CD4-positive, alpha-beta T cell (primary cell): ENCODE results near the gene CDK6. TPM values are rescaled to one million over a fixed set of nuclear protein-coding genes. Genes with fewer than 3 reads are reported as not detected.
A peak's percentile ranks its signal among the peaks of the same experiment; 100 is the strongest.

Experiments
- ATAC-seq: fragments of 200-7000 bp; cut with Tn5 transposase; one replicate; pipeline ENCODE4 v1.10.0; 2022; ENCODE audit warnings: mild to moderate bottlenecking; ENCODE audit not compliant: poor library complexity
- CTCF ChIA-PET: fragments of 350-600 bp; sonication (Branson Sonifier 250); formaldehyde crosslinking; loops from one replicate; lab custom pipeline; 2021; ENCODE audit warnings: antibody characterized with exemption, inconsistent platforms; lab: Charles Lee
- POLR2A ChIA-PET: fragments of 350-600 bp; sonication (Branson Sonifier 250); formaldehyde crosslinking; loops from one replicate; lab custom pipeline; 2021; ENCODE audit warnings: antibody characterized with exemption, inconsistent platforms; lab: Charles Lee
- DNase-seq, 14 experiments: peaks; one replicate each; pipeline ENCODE4 v3.0.0-alpha.2; 2013 to 2020; ENCODE audit warnings: mixed read lengths in 2 of 14
- H3K27ac ChIP-seq, 2 donors: one replicate each; pipeline versions ENCODE4 v1.5.1 to v1.7.0; 2013; ENCODE audit warnings: low read length in 2 of 2, low read depth in 1 of 2, mild to moderate bottlenecking in 1 of 2
- H3K27me3 ChIP-seq, 2 experiments: 1 replicate in 1 of 2; 2 replicates in 1 of 2; pipeline versions ENCODE4 v1.6.1 to v1.7.0; 2013; ENCODE audit warnings: low read length in 2 of 2, control low read depth in 1 of 2, mild to moderate bottlenecking in 1 of 2, moderate library complexity in 1 of 2; ENCODE audit not compliant: insufficient read depth in 2 of 2, control insufficient read depth in 1 of 2
- H3K36me3 ChIP-seq: one replicate; pipeline ENCODE4 v1.6.1; 2013; ENCODE audit warnings: low read length, control low read depth; ENCODE audit not compliant: insufficient read depth
- H3K4me1 ChIP-seq: one replicate; pipeline ENCODE4 v1.6.1; 2013; ENCODE audit warnings: low read length, control low read depth; ENCODE audit not compliant: insufficient read depth
- H3K4me3 ChIP-seq: one replicate; pipeline ENCODE4 v1.5.1; 2013; ENCODE audit warnings: mild to moderate bottlenecking, low read length, moderate library complexity
- H3K9me3 ChIP-seq, 2 experiments: 1 replicate in 1 of 2; 2 replicates in 1 of 2; pipeline versions ENCODE4 v1.6.1 to v1.7.0; 2013; ENCODE audit warnings: low read length in 2 of 2, mild to moderate bottlenecking in 2 of 2, control low read depth in 1 of 2, moderate library complexity in 1 of 2; ENCODE audit not compliant: control insufficient read depth in 1 of 2, insufficient read depth in 1 of 2
- H3K27ac Mint-ChIP-seq: one replicate; pipeline ENCODE4 v1.8.0; 2020; ENCODE audit warnings: mixed read lengths
- H3K27me3 Mint-ChIP-seq: one replicate; pipeline ENCODE4 v1.8.0; 2021; ENCODE audit warnings: mixed read lengths
- H3K36me3 Mint-ChIP-seq: one replicate; pipeline ENCODE4 v1.8.0; 2021; ENCODE audit warnings: low read depth, mixed read lengths
- H3K4me1 Mint-ChIP-seq: one replicate; pipeline ENCODE4 v1.8.0; 2021; ENCODE audit warnings: low read depth, mixed read lengths
- H3K4me3 Mint-ChIP-seq: one replicate; pipeline ENCODE4 v1.8.0; 2020; ENCODE audit warnings: mild to moderate bottlenecking, mixed read lengths
- H3K9me3 Mint-ChIP-seq: one replicate; pipeline ENCODE4 v1.8.0; 2020; ENCODE audit warnings: mixed read lengths
- intact Hi-C, 2 experiments: fragments of 100-400 bp; cut with DNase I in 1 of 2; cut with micrococcal nuclease in 1 of 2; formaldehyde crosslinking; loops; one replicate each; pipeline versions ENCODE4 v1.15.1 to v1.9.0; 2023 to 2025; cut with DNase I, micrococcal nuclease
- total RNA-seq, 174 experiments: library from RNA in 2 of 174; stranded (reverse) in 2 of 174; gene quantifications; one replicate each; pipeline ENCODE4 v1.2.3 and lab custom pipeline; 2021 to 2026
- TF ChIP-seq, protein P1 (sequence below): fragments of 200-600 bp; IDR thresholded peaks from one replicate; pipeline ENCODE4 v1.8.0; 2022; ENCODE audit warnings: antibody characterized with exemption, mild to moderate bottlenecking

The CDK6 gene
- total RNA-seq, 2 experiments from 2014 or later: 13.0 to 13.7 TPM

DNA sequence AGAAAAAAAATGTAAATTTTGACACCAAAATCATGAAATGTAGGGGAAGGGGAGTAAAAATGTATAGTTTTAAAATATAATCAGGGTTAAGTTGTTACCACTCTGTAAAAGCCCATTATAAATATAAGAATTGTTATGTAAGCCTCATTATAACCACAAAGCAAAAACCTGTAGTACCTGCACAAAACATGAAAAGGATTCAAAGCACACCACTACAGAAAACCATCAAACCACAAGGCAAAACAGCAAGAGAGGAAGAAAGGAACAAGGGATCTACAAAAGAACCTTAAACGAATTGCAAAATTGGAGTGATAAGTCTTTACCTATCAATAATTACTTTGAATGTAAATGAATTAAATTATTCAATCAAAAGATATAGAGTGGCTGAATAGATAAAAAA lies 41.0 kb upstream of the CDK6 start:
- H3K4me3 ChIP-seq: no peak overlapping the region
- CTCF ChIA-PET: no interaction called here
- no peaks in the 10 kb centered on the region for H3K36me3 Mint-ChIP-seq
- TF ChIP-seq, protein P1, sequence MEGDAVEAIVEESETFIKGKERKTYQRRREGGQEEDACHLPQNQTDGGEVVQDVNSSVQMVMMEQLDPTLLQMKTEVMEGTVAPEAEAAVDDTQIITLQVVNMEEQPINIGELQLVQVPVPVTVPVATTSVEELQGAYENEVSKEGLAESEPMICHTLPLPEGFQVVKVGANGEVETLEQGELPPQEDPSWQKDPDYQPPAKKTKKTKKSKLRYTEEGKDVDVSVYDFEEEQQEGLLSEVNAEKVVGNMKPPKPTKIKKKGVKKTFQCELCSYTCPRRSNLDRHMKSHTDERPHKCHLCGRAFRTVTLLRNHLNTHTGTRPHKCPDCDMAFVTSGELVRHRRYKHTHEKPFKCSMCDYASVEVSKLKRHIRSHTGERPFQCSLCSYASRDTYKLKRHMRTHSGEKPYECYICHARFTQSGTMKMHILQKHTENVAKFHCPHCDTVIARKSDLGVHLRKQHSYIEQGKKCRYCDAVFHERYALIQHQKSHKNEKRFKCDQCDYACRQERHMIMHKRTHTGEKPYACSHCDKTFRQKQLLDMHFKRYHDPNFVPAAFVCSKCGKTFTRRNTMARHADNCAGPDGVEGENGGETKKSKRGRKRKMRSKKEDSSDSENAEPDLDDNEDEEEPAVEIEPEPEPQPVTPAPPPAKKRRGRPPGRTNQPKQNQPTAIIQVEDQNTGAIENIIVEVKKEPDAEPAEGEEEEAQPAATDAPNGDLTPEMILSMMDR: no peak
- peak in 2 of 14 experiments; percentile 8 for DNase-seq
- no peak overlapping the region for H3K4me3 Mint-ChIP-seq
- no peaks in the 10 kb centered on the region for H3K27me3 ChIP-seq
- POLR2A ChIA-PET: interaction anchor here (1.1 kb wide), 1 partner anchor 45 kb away, joined by 3 read pairs; no protein-coding TSS in a partner anchor
- H3K36me3 ChIP-seq: no peaks in the 10 kb centered on the region
- H3K4me1 Mint-ChIP-seq: peaks cover 27% of the 10 kb centered on the region
- H3K9me3 Mint-ChIP-seq: peaks cover 7% of the 10 kb centered on the region
- H3K27ac ChIP-seq: no peak overlapping the region
- intact Hi-C loops: no loop called here
- no peak for ATAC-seq
- no peak overlapping the region for H3K27ac Mint-ChIP-seq
- H3K27me3 Mint-ChIP-seq: peaks cover 8% of the 10 kb centered on the region
- peaks cover 0 to 4% of the 10 kb centered on the region in 2 experiments for H3K9me3 ChIP-seq
- H3K4me1 ChIP-seq: peaks cover 6% of the 10 kb centered on the region

DNA sequence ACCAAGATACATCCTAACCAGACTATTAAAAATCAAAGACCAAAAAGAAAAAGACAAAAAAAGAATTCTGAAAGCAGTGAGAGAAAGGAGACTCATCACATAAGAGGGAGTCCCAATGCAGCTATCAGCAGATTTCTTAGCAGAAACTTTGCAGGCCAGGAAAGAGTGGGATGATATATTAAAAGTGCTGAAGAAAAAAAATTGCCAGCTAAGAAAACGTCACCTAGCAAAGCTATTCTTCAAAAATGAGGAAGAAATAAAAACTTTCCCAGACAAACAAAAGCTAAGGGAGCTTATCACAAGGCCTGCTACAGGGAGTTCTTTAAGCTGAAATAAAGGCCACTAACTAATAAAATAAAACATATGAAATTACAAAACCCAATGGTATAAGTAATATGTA lies 40.5 kb upstream of the CDK6 start:
- Mint-ChIP-seq H3K4me3 (no peak overlapping the region), H3K9me3 (peaks cover 6% of the 10 kb centered on the region), H3K27ac (no peak overlapping the region), H3K4me1 (peaks cover 27% of the 10 kb centered on the region), H3K36me3 (no peaks in the 10 kb centered on the region), H3K27me3 (peaks cover 8% of the 10 kb centered on the region)
- Histone ChIP-seq H3K9me3 (peaks cover 0 to 4% of the 10 kb centered on the region in 2 experiments), H3K27me3 (no peaks in the 10 kb centered on the region), H3K4me3 (no peak overlapping the region), H3K27ac (no peak overlapping the region), H3K36me3 (no peaks in the 10 kb centered on the region), H3K4me1 (peaks cover 6% of the 10 kb centered on the region)
- intact Hi-C loops: no loop called here
- ATAC-seq (no peak), DNase-seq (no peak)
- TF ChIP-seq, protein P1: no peak
- ChIA-PET POLR2A (interaction anchor here (1.1 kb wide), 1 partner anchor 44 kb away, joined by 3 read pairs; no protein-coding TSS in a partner anchor), CTCF (no interaction called here)

DNA sequence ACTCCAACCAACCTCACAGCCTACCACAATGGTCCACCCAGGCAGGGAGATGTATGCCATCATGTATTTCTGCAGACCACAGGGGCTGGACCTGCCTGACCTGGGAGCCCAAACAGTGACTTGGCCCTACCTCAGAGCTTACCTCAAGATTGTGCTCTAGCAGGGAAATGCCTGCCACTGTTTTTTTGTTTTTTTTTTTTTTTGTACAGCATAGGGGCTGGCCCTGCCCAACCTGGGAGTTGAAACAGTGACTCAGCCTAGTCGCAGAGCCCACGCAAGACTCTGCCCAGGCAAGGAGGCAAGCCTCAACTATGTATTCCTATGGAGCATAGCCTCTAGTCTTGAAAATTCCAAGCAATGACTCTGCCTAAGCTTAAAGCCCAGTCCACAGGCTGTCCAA lies 39.3 kb upstream of the CDK6 start:
- H3K4me3 ChIP-seq: no peak overlapping the region
- H3K9me3 ChIP-seq: peaks cover 0 to 2% of the 10 kb centered on the region in 2 experiments
- peaks cover 19% of the 10 kb centered on the region for H3K4me1 Mint-ChIP-seq
- H3K36me3 Mint-ChIP-seq: no peaks in the 10 kb centered on the region
- peaks cover under 1% of the 10 kb centered on the region for H3K4me1 ChIP-seq
- TF ChIP-seq, protein P1: no peak
- CTCF ChIA-PET: no interaction called here
- H3K27ac ChIP-seq: no peak overlapping the region
- peaks cover 8% of the 10 kb centered on the region for H3K27me3 Mint-ChIP-seq
- H3K9me3 Mint-ChIP-seq: no peaks in the 10 kb centered on the region
- ATAC-seq: no peak
- POLR2A ChIA-PET: no interaction called here
- no peak overlapping the region for H3K4me3 Mint-ChIP-seq
- H3K36me3 ChIP-seq: no peaks in the 10 kb centered on the region
- no peak overlapping the region for H3K27ac Mint-ChIP-seq
- intact Hi-C loops: no loop called here
- DNase-seq: no peak
- no peaks in the 10 kb centered on the region for H3K27me3 ChIP-seq
